ENCODE results near the gene ELL2.

Gene ELL2

DNA sequence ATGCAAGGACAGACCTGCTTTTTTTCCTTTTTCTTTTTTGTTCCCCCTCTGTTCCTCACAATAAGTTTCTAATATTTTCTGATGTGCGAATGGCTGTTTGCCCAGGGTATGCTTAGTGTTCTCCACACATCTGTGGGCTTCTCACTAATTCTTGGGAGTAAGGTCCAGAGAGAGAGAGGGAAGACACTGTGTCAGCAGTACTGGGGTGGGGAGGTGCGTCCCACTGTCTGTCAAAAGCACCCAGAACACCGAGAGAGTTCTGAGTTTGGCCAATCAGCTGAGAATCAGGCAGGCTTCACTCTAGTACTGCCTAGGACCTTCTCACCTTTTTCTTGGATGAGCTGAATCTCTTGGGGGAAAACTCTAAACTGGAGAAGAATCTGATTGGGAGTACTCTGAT lies 61.8 kb downstream of the ELL2 start:
- Histone ChIP-seq H3K9ac (ENCODE audit: low read depth, low read length, poor library complexity) (no peak overlapping the region), H3K4me3 (ENCODE audit: low read length in 2 of 2) (no peak overlapping the region), H2AFZ (ENCODE audit: low read length) (no peak overlapping the region), H3K4ac (ENCODE audit: low read length) (no peak overlapping the region), H4K91ac (ENCODE audit: low read depth, low read length, poor library complexity) (no peak overlapping the region), H2BK12ac (ENCODE audit: low read length) (no peak overlapping the region), H3K18ac (ENCODE audit: low read length) (no peak overlapping the region), H3K14ac (ENCODE audit: low read length) (no peak overlapping the region), H4K8ac (ENCODE audit: low read depth, low read length) (no peak overlapping the region), H3K4me2 (ENCODE audit: insufficient read depth, low read length, poor library complexity, severe bottlenecking) (no peak overlapping the region), H2BK5ac (ENCODE audit: low read length) (no peak overlapping the region), H3K27ac (replicated peaks; ENCODE audit: low read length) (no peak overlapping the region), H3K9me3 (replicated peaks in 1 of 2; ENCODE audit: control insufficient read depth in 2 of 2, insufficient read depth in 1 of 2, low read depth in 1 of 2, low read length in 2 of 2) (peaks cover 0 to 5% of the 10 kb centered on the region in 2 donors), H2BK120ac (ENCODE audit: low read depth, low read length) (no peak overlapping the region), H2BK15ac (ENCODE audit: low read length) (no peak overlapping the region), H3K4me1 (ENCODE audit: control insufficient read depth in 2 of 2, insufficient read depth in 1 of 2, low read depth in 1 of 2, low read length in 2 of 2) (peaks cover 8 to 19% of the 10 kb centered on the region in 2 donors), H3K27me3 (ENCODE audit: control insufficient read depth in 3 of 3, insufficient read depth in 3 of 3, low read depth in 1 of 3, low read length in 3 of 3) (no peaks in the 10 kb centered on the region), H3K79me1 (ENCODE audit: low read depth, low read length) (no peaks in the 10 kb centered on the region), H3K36me3 (replicated peaks in 1 of 2; ENCODE audit: control insufficient read depth in 2 of 2, insufficient read depth in 2 of 2, low read length in 2 of 2) (peaks cover 3 to 10% of the 10 kb centered on the region in 2 donors), H2AK5ac (ENCODE audit: low read depth, low read length) (no peak overlapping the region), H3K23ac (ENCODE audit: low read depth, low read length, poor library complexity) (no peak overlapping the region)
- WGBS, 2 donors (ENCODE audit: extremely low coverage in 2 of 2, insufficient read length in 2 of 2, insufficient replicate concordance in 1 of 2), result no CpG with 5 or more reads among the region's 3 CpGs
- no peak for DNase-seq (ENCODE audit: low spot score)

- H3K9me3 ChIP-seq (replicated peaks in 1 of 2; ENCODE audit: control insufficient read depth in 2 of 2, insufficient read depth in 1 of 2, low read depth in 1 of 2, low read length in 2 of 2), result peaks cover 0 to 4% of the 10 kb centered on the region in 2 donors
- no peak overlapping the region for H2BK5ac ChIP-seq (ENCODE audit: low read length)
- H3K4me1 ChIP-seq (ENCODE audit: control insufficient read depth in 2 of 2, insufficient read depth in 1 of 2, low read depth in 1 of 2, low read length in 2 of 2), result peaks cover 10 to 26% of the 10 kb centered on the region in 2 donors
- no peak for DNase-seq (ENCODE audit: low spot score)
- H2BK120ac ChIP-seq (ENCODE audit: low read depth, low read length), result no peak overlapping the region
- WGBS, 2 donors (ENCODE audit: extremely low coverage in 2 of 2, insufficient read length in 2 of 2, insufficient replicate concordance in 1 of 2), result no CpG with 5 or more reads among the region's 1 CpG
- no peak overlapping the region for H2AK5ac ChIP-seq (ENCODE audit: low read depth, low read length)
- no peak overlapping the region for H4K8ac ChIP-seq (ENCODE audit: low read depth, low read length)
- no peak overlapping the region for H3K18ac ChIP-seq (ENCODE audit: low read length)
- no peak overlapping the region for H3K27ac ChIP-seq (replicated peaks; ENCODE audit: low read length)
- no peak overlapping the region for H3K4me2 ChIP-seq (ENCODE audit: insufficient read depth, low read length, poor library complexity, severe bottlenecking)
- H3K36me3 ChIP-seq (replicated peaks in 1 of 2; ENCODE audit: control insufficient read depth in 2 of 2, insufficient read depth in 2 of 2, low read length in 2 of 2), result peaks cover 3 to 10% of the 10 kb centered on the region in 2 donors
- H3K79me1 ChIP-seq (ENCODE audit: low read depth, low read length), result no peaks in the 10 kb centered on the region
- no peak overlapping the region for H4K91ac ChIP-seq (ENCODE audit: low read depth, low read length, poor library complexity)
- H3K9ac ChIP-seq (ENCODE audit: low read depth, low read length, poor library complexity), result no peak overlapping the region
- H3K27me3 ChIP-seq (ENCODE audit: control insufficient read depth in 3 of 3, insufficient read depth in 3 of 3, low read depth in 1 of 3, low read length in 3 of 3), result no peaks in the 10 kb centered on the region
- no peak overlapping the region for H3K23ac ChIP-seq (ENCODE audit: low read depth, low read length, poor library complexity)
- no peak overlapping the region for H3K14ac ChIP-seq (ENCODE audit: low read length)
- no peak overlapping the region for H2BK15ac ChIP-seq (ENCODE audit: low read length)
- H2AFZ ChIP-seq (ENCODE audit: low read length), result no peak overlapping the region
- H3K4me3 ChIP-seq (ENCODE audit: low read length in 2 of 2), result no peak overlapping the region
- H2BK12ac ChIP-seq (ENCODE audit: low read length), result no peak overlapping the region
- no peak overlapping the region for H3K4ac ChIP-seq (ENCODE audit: low read length)
Observed at GRCh38 chr5:95899006-95899405, 62.6 kb downstream of the ELL2 start.

DNA sequence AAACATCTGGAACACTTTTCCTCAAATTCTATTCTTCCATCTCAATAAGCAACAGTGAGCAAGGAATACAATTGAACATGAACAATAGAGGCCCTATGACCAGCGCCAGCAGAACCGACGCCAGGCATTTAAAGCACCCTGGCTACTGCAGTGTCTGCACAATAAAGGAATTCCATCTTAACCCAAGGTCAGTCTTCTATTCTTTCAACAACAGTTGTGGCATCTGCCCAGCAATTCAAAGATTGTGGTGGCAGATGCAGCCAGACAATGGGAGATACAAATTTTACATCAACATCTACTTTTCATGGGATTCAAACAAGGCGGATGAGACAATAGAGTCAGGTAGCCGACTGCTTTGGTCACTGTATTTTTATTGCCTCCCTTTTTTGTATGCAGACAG lies 65.9 kb downstream of the ELL2 start:
- H3K9ac ChIP-seq (ENCODE audit: low read depth, low read length, poor library complexity), result no peak overlapping the region
- no peaks in the 10 kb centered on the region for H3K79me1 ChIP-seq (ENCODE audit: low read depth, low read length)
- WGBS, 2 donors (ENCODE audit: extremely low coverage in 2 of 2, insufficient read length in 2 of 2, insufficient replicate concordance in 1 of 2), result no CpG with 5 or more reads among the region's 5 CpGs
- no peak overlapping the region for H3K14ac ChIP-seq (ENCODE audit: low read length)
- peaks cover 12 to 26% of the 10 kb centered on the region in 2 donors for H3K4me1 ChIP-seq (ENCODE audit: control insufficient read depth in 2 of 2, insufficient read depth in 1 of 2, low read depth in 1 of 2, low read length in 2 of 2)
- peaks cover 3 to 10% of the 10 kb centered on the region in 2 donors for H3K36me3 ChIP-seq (replicated peaks in 1 of 2; ENCODE audit: control insufficient read depth in 2 of 2, insufficient read depth in 2 of 2, low read length in 2 of 2)
- no peaks in the 10 kb centered on the region for H3K9me3 ChIP-seq (replicated peaks in 1 of 2; ENCODE audit: control insufficient read depth in 2 of 2, insufficient read depth in 1 of 2, low read depth in 1 of 2, low read length in 2 of 2)
- no peak overlapping the region for H3K4me3 ChIP-seq (ENCODE audit: low read length in 2 of 2)
- no peak overlapping the region for H2AK5ac ChIP-seq (ENCODE audit: low read depth, low read length)
- H4K8ac ChIP-seq (ENCODE audit: low read depth, low read length), result no peak overlapping the region
- H3K27ac ChIP-seq (replicated peaks; ENCODE audit: low read length), result no peak overlapping the region
- no peaks in the 10 kb centered on the region for H3K27me3 ChIP-seq (ENCODE audit: control insufficient read depth in 3 of 3, insufficient read depth in 3 of 3, low read depth in 1 of 3, low read length in 3 of 3)
- H2AFZ ChIP-seq (ENCODE audit: low read length), result no peak overlapping the region
- no peak overlapping the region for H4K91ac ChIP-seq (ENCODE audit: low read depth, low read length, poor library complexity)
- H2BK5ac ChIP-seq (ENCODE audit: low read length), result no peak overlapping the region
- H3K4ac ChIP-seq (ENCODE audit: low read length), result no peak overlapping the region
- H2BK15ac ChIP-seq (ENCODE audit: low read length), result no peak overlapping the region
- no peak overlapping the region for H3K18ac ChIP-seq (ENCODE audit: low read length)
- peak overlapping the region; percentile 23 for H3K4me2 ChIP-seq (ENCODE audit: insufficient read depth, low read length, poor library complexity, severe bottlenecking)
- H2BK120ac ChIP-seq (ENCODE audit: low read depth, low read length), result no peak overlapping the region
- no peak overlapping the region for H2BK12ac ChIP-seq (ENCODE audit: low read length)
- DNase-seq (ENCODE audit: low spot score), result peak; percentile 61
- no peak overlapping the region for H3K23ac ChIP-seq (ENCODE audit: low read depth, low read length, poor library complexity)

GRCh38 chr5:95895251-95895650 lies 66.4 kb downstream of the ELL2 start:
- H3K18ac ChIP-seq (ENCODE audit: low read length), result no peak overlapping the region
- no peak overlapping the region for H4K91ac ChIP-seq (ENCODE audit: low read depth, low read length, poor library complexity)
- H3K79me1 ChIP-seq (ENCODE audit: low read depth, low read length), result no peaks in the 10 kb centered on the region
- no peak overlapping the region for H3K23ac ChIP-seq (ENCODE audit: low read depth, low read length, poor library complexity)
- H3K4ac ChIP-seq (ENCODE audit: low read length), result no peak overlapping the region
- no peaks in the 10 kb centered on the region for H3K9me3 ChIP-seq (replicated peaks in 1 of 2; ENCODE audit: control insufficient read depth in 2 of 2, insufficient read depth in 1 of 2, low read depth in 1 of 2, low read length in 2 of 2)
- no peak overlapping the region for H2BK12ac ChIP-seq (ENCODE audit: low read length)
- peaks cover 3 to 10% of the 10 kb centered on the region in 2 donors for H3K36me3 ChIP-seq (replicated peaks in 1 of 2; ENCODE audit: control insufficient read depth in 2 of 2, insufficient read depth in 2 of 2, low read length in 2 of 2)
- H3K4me3 ChIP-seq (ENCODE audit: low read length in 2 of 2), result no peak overlapping the region
- no CpG with 5 or more reads among the region's 3 CpGs for WGBS, 2 donors (ENCODE audit: extremely low coverage in 2 of 2, insufficient read length in 2 of 2, insufficient replicate concordance in 1 of 2)
- peak overlapping the region; percentile 13 for H3K27ac ChIP-seq (replicated peaks; ENCODE audit: low read length)
- no peak overlapping the region for H2AFZ ChIP-seq (ENCODE audit: low read length)
- no peak overlapping the region for H4K8ac ChIP-seq (ENCODE audit: low read depth, low read length)
- H2BK15ac ChIP-seq (ENCODE audit: low read length), result no peak overlapping the region
- H3K14ac ChIP-seq (ENCODE audit: low read length), result no peak overlapping the region
- H2BK120ac ChIP-seq (ENCODE audit: low read depth, low read length), result no peak overlapping the region
- H3K4me1 ChIP-seq (ENCODE audit: control insufficient read depth in 2 of 2, insufficient read depth in 1 of 2, low read depth in 1 of 2, low read length in 2 of 2), result peaks cover 12 to 26% of the 10 kb centered on the region in 2 donors
- H3K9ac ChIP-seq (ENCODE audit: low read depth, low read length, poor library complexity), result no peak overlapping the region
- H3K27me3 ChIP-seq (ENCODE audit: control insufficient read depth in 3 of 3, insufficient read depth in 3 of 3, low read depth in 1 of 3, low read length in 3 of 3), result no peaks in the 10 kb centered on the region
- no peak overlapping the region for H3K4me2 ChIP-seq (ENCODE audit: insufficient read depth, low read length, poor library complexity, severe bottlenecking)
- no peak overlapping the region for H2AK5ac ChIP-seq (ENCODE audit: low read depth, low read length)
- DNase-seq (ENCODE audit: low spot score), result peak; percentile 14
- H2BK5ac ChIP-seq (ENCODE audit: low read length), result no peak overlapping the region
